Psoas muscle (tissue), 8 donors: Measurements from ENCODE around the gene FOSL1. TPM values are rescaled to one million over a fixed set of nuclear protein-coding genes. Genes with fewer than 3 reads are reported as not detected.
A peak's percentile ranks its signal among the peaks of the same experiment; 100 is the strongest.

Experiments used
- ATAC-seq, 4 donors: fragments of 200-7000 bp; cut with Tn5 transposase; one replicate each; pipeline ENCODE4 v1.9.1; 2020; ENCODE audit warnings: moderate library complexity in 3 of 4, mild to moderate bottlenecking in 2 of 4
- DNase-seq, 2 donors: peaks; one replicate each; pipeline ENCODE4 v3.0.0-alpha.2; 2020
- H3K27ac ChIP-seq: fragments of 200-600 bp; one replicate; pipeline ENCODE4 v1.8.0; 2022
- H3K27me3 ChIP-seq, 3 donors: fragments of 200-600 bp in 1 of 3; one replicate each; pipeline versions ENCODE4 v1.6.1 to v1.8.0; 2013 to 2022; ENCODE audit warnings: low read length in 2 of 3, mild to moderate bottlenecking in 2 of 3, moderate library complexity in 1 of 3; ENCODE audit not compliant: insufficient read depth in 3 of 3
- H3K36me3 ChIP-seq, 2 donors: fragments of 200-600 bp in 1 of 2; one replicate each; pipeline versions ENCODE4 v1.6.1 to v1.8.0; 2013 to 2022; ENCODE audit warnings: low read depth in 1 of 2, mild to moderate bottlenecking in 1 of 2, moderate library complexity in 1 of 2; ENCODE audit not compliant: insufficient read depth in 1 of 2
- H3K4me1 ChIP-seq: fragments of 200-600 bp; one replicate; pipeline ENCODE4 v1.8.0; 2022
- H3K4me3 ChIP-seq: fragments of 200-600 bp; one replicate; pipeline ENCODE4 v1.8.0; 2022; ENCODE audit warnings: mild to moderate bottlenecking
- H3K9me3 ChIP-seq: fragments of 200-600 bp; one replicate; pipeline ENCODE4 v1.8.0; 2022
- WGBS, 3 donors: extraction: QIAGEN DNeasy Blood & Tissue Kit; methylation state at CpG; one replicate each; pipeline versions ENCODE4 v1.1.6 to v1.1.7; 2013; 5-methylcytosine and 5-hydroxymethylcytosine counted together
- intact Hi-C, 2 donors: fragments of 100-400 bp; cut with DNase I; formaldehyde crosslinking; loops; one replicate each; pipeline versions ENCODE4 v1.11.0 to v1.14.2; 2022
- polyA plus RNA-seq, 3 donors: library from polyadenylated mRNA; stranded (reverse); fragments of 200-250 nt; gene quantifications; one replicate each; pipeline ENCODE4 v1.2.3, GENCODE V29; 2013
- total RNA-seq, 4 donors: library from RNA; stranded (reverse); fragmentation: NEBNext Ultra II Directional in 2 of 4; extraction: Animal tissue kit (Norgen Biotek cat#: 25700) in 2 of 4; gene quantifications; one replicate each; pipeline versions ENCODE4 v1.2.1 to v1.2.4, GENCODE V29; 2021 to 2023
- TF ChIP-seq, protein P1 (sequence below): fragments of 200-600 bp; IDR thresholded peaks from one replicate; pipeline ENCODE4 v1.8.0; 2022; ENCODE audit warnings: antibody characterized with exemption
- donor health status: healthy with polysubstance abuse.
- donor health status: DM: no; HTN: no; CAD: no; lungs with moderate emphysema.
- donor health status: Bipolar disorder and iron deficiency.
- donor health status: healthy.
- donor health status: DM: yes; HTN: yes; CAD: no.
- donor health status: DM: no; HTN: no; CAD: no.
- donor health status: DM: no; HTN: no; CAD: no.
- donor health status: DM: yes; HTN: yes; CAD: no.

FOSL1 gene
- total and polyA plus RNA-seq, 7 donors = 0.75 to 257 (median 10.4) TPM

DNA sequence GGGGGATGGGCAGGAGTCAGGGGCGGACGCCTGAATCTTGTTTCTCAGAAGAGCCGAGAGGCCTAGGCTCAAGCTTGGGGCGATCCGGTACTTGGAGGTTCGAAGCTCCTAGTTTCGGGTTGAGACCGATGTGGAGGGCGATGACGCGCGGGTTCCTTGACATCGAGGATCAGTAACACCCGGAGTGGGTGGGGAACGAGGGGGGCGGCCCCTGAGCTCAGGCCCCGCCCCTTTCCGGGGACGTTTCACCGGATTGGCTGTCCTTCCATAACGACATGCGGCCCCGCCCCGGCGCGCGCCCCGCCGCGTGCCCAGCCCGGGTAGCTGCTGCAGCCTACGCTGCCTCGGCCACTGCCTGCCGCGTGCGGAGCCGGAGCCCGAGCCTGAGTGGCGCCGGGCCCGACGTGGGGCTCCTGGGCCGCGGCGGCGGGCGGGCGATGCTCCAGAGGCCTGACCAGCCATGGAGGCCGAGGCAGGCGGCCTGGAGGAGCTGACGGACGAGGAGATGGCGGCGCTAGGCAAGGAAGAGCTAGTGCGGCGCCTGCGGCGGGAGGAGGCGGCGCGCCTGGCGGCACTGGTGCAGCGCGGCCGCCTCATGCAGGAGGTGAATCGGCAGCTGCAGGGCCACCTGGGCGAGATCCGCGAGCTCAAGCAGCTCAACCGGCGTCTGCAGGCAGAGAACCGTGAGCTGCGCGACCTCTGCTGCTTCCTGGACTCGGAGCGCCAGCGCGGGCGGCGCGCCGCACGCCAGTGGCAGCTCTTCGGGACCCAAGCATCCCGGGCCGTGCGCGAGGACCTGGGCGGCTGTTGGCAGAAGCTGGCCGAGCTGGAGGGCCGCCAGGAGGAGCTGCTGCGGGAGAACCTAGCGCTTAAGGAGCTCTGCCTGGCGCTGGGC, 9.6 kb downstream of the FOSL1 start, which contains the start of gene CCDC85B:
Gene CCDC85B (plus strand): TSS at position 350 of the 895 bp plus-strand sequence. CDS start 111 bp downstream, at position 461.
- peaks cover 29% of the 10 kb centered on the region for H3K4me1 ChIP-seq
- intact Hi-C loops = loop anchor here in 1 of 2 donors (2.0 kb wide), 1 partner anchor 26 kb away; no protein-coding TSS in a partner anchor
- peak within 1 kb of the TSS; percentile 75 for H3K4me3 ChIP-seq
- H3K36me3 ChIP-seq = peaks cover 5 to 15% of the 10 kb centered on the region in 2 donors
- H3K27ac ChIP-seq = peak within 1 kb of the TSS; percentile 97
- TF ChIP-seq, protein P1, sequence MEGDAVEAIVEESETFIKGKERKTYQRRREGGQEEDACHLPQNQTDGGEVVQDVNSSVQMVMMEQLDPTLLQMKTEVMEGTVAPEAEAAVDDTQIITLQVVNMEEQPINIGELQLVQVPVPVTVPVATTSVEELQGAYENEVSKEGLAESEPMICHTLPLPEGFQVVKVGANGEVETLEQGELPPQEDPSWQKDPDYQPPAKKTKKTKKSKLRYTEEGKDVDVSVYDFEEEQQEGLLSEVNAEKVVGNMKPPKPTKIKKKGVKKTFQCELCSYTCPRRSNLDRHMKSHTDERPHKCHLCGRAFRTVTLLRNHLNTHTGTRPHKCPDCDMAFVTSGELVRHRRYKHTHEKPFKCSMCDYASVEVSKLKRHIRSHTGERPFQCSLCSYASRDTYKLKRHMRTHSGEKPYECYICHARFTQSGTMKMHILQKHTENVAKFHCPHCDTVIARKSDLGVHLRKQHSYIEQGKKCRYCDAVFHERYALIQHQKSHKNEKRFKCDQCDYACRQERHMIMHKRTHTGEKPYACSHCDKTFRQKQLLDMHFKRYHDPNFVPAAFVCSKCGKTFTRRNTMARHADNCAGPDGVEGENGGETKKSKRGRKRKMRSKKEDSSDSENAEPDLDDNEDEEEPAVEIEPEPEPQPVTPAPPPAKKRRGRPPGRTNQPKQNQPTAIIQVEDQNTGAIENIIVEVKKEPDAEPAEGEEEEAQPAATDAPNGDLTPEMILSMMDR = no peak
- H3K9me3 ChIP-seq = no peaks in the 10 kb centered on the region
- 0 to 1% (median 1%) methylated on average over 62 to 94 of the region's 94 CpGs for WGBS, 3 donors
- H3K27me3 ChIP-seq = no peaks in the 10 kb centered on the region
- ATAC-seq (peak; percentile 80 to 84 (median 80)), DNase-seq (peak; percentile 99)

DNA sequence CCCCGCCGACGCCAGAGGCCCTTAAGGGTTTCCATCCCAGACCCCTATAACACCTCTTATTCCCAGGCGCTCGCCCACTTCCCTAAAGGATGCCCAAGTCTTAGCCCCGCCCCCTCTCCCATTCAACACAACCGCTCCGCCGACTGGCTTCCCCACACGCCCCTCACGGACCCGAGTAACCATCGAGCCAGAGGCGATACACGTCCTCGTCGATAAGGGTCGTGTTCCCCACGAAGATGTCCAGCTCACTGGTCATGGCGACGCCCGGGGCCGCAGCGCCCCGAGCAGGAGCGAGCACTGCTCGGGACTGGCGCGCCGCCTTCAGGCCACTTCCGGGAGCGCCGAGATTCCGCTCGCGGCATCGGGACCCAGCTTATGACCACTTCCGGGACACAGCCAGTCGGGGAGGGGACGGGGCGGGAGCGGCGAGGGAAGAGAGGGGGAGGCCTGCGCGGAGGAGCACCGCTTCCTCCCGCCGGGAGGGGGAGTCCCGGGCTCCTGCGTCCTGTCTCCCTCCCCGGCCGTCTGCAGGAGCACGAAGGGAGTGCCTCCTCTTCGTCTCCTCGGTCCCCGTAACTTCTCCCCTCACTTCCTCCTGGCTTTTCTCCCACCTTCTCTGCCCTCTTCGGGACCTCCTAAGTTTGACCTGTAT, 11.9 kb downstream of the FOSL1 start, which contains the start of gene FIBP:
Gene FIBP (minus strand): TSS at position 309 of the 652 bp plus-strand sequence. CDS start 53 bp downstream, at position 256.
- 0% methylated on average over 42 to 57 of the region's 57 CpGs for WGBS, 3 donors
- Histone ChIP-seq H3K9me3 (no peaks in the 10 kb centered on the region), H3K4me1 (peaks cover 26% of the 10 kb centered on the region), H3K4me3 (peak within 1 kb of the TSS; percentile 75), H3K27ac (peak within 1 kb of the TSS; percentile 97), H3K36me3 (peaks cover 8 to 37% of the 10 kb centered on the region in 2 donors), H3K27me3 (no peaks in the 10 kb centered on the region)
- DNase-seq (peak; percentile 98 to 99), ATAC-seq (peak; percentile 82 to 86 (median 84))
- intact Hi-C loops = loop anchor here (1.0 to 5.0 kb wide), 2 partner anchors 31 to 74 kb away; partner anchors contain the start of genes SART1 (in 2 of the 2), C11orf68 (in 1 of the 2) and DRAP1 (in 1 of the 2)
- TF ChIP-seq, protein P1 = peak; percentile 73

DNA sequence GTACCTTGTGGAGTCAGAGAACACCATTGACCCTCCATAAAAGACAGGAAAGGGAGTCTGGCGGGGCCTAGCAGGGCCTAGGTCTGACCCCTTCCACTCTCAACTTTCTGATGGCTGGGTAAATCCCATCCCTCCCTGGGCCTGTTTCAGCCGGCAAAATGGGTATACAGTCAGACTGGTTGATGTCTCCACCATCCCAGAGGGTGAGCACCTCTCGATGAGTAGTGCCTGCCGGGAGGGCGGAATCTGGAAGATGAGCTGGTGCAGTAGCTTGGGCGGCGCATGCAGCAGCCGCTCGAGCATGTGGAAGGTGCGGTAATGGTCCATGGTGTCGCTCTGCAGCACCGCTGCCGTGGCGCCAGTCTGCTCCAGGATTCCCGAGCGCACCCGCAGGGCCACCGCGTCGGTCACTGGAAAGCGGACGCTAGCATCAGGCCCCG, 12.4 kb downstream of the FOSL1 start:
- ATAC-seq (no peak), DNase-seq (no peak)
- intact Hi-C loops = loop anchor here (1.0 to 5.0 kb wide), 4 partner anchors 27 to 101 kb away; partner anchors contain the start of genes SART1 (in 2 of the 2), C11orf68 (in 1 of the 2), DRAP1 (in 1 of the 2) and MUS81 (in 1 of the 2)
- H3K36me3 ChIP-seq = peaks cover 9 to 42% of the 10 kb centered on the region in 2 donors
- TF ChIP-seq, protein P1 = no peak
- peaks cover 26% of the 10 kb centered on the region for H3K4me1 ChIP-seq
- no peaks in the 10 kb centered on the region for H3K27me3 ChIP-seq
- WGBS, 3 donors = 3 to 4% (median 3%) methylated on average over 20 to 23 of the region's 23 CpGs
- H3K4me3 ChIP-seq = peak overlapping the region; percentile 75
- no peaks in the 10 kb centered on the region for H3K9me3 ChIP-seq
- H3K27ac ChIP-seq = peak overlapping the region; percentile 97

DNA sequence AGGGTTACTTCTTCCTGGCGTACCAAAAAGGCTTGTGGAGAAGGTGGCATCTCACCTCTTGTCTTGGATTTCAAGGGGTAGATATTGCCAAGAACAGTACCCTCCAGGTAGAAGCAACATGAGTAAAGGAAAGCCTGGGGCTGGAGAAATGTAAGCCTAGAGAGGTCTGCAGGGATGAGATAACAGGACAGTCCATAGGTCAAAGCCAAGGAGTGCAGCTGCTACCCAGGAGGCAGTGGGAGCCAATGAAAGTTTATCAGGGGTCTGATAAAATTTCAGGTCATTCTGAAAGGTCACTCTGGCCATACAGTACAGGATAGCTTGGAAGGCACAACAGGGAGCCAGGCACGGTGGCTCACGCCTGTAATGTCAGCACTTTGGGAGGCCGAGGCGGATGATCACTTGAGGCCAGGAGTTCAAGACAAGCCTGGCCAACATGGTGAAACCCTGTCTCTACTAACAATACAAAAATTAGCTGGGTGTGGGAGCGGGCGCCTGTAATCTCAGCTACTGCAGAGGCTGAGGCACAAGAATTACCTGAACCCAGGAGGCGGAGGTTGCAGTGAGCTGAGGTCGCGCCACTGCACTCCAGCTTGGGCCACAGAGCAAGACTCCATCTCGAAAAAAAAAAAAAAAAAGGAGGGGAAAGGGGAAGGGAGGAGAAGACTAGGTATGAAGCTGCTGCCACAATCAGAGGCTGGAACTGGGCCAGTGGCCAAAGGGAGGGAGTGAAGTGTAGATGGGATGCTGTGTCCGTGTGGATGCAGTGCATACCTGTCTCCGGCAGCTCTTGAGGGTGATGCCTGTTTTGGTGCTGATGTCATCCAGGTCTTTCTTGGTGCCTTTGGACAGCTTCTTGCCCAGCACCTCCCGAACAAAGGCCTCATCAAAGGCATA, 13.1 kb downstream of the FOSL1 start:
- H3K27me3 ChIP-seq = no peaks in the 10 kb centered on the region
- no peaks in the 10 kb centered on the region for H3K9me3 ChIP-seq
- peak overlapping the region; percentile 75 for H3K4me3 ChIP-seq
- peaks cover 22% of the 10 kb centered on the region for H3K4me1 ChIP-seq
- intact Hi-C loops = loop anchor here (2.0 to 5.0 kb wide), 3 partner anchors 26 to 102 kb away; partner anchors contain the start of genes SART1 (in 2 of the 2) and MUS81 (in 1 of the 2)
- no peak for ATAC-seq
- 75 to 85% (median 78%) methylated on average over 14 of the region's 14 CpGs for WGBS, 3 donors
- DNase-seq = no peak
- peak overlapping the region; percentile 97 for H3K27ac ChIP-seq
- TF ChIP-seq, protein P1 = no peak
- H3K36me3 ChIP-seq = peaks cover 9 to 49% of the 10 kb centered on the region in 2 donors
